ENCODE measurements around the gene TFF1. TPM values are rescaled to one million over a fixed set of nuclear protein-coding genes. Genes with fewer than 3 reads are reported as not detected.

The TFF1 gene
- total and polyA plus RNA-seq, 4 experiments from 2014 or later: not detected

GRCh38 chr21:42365770-42366169 lies 565 bp downstream of the TFF1 start:
- ChIA-PET POLR2A (ENCODE audit: partially characterized antibody) (no interaction called here), CTCF (ENCODE audit: partially characterized antibody) (no interaction called here)
- no peak overlapping the region for H3K27ac ChIP-seq (ENCODE audit: low read depth, low read length)
- no peaks in the 10 kb centered on the region for H3K36me3 Mint-ChIP-seq
- H3K9me3 ChIP-seq (ENCODE audit: control insufficient read depth in 1 of 2, low read length in 2 of 2): no peaks in the 10 kb centered on the region
- no peak for DNase-seq
- no peak overlapping the region for H3K4me3 ChIP-seq (ENCODE audit: low read length in 2 of 2)
- H3K36me3 ChIP-seq (ENCODE audit: insufficient read depth, low read length): no peaks in the 10 kb centered on the region
- H3K4me3 Mint-ChIP-seq: no peak overlapping the region
- intact Hi-C loops (cut with micrococcal nuclease): no loop called here
- peaks cover 1 to 2% of the 10 kb centered on the region in 2 donors for H3K27me3 Mint-ChIP-seq
- H3K9me3 Mint-ChIP-seq: no peaks in the 10 kb centered on the region
- H3K4me1 Mint-ChIP-seq: no peaks in the 10 kb centered on the region
- no peaks in the 10 kb centered on the region for H3K4me1 ChIP-seq (ENCODE audit: insufficient read depth, low read length)
- no peaks in the 10 kb centered on the region for H3K27me3 ChIP-seq (ENCODE audit: insufficient read depth, low read length)
- H3K27ac Mint-ChIP-seq: no peak overlapping the region

GRCh38 chr21:42364304-42364865 lies 1.9 kb downstream of the TFF1 start:
- Histone ChIP-seq H3K9me3 (ENCODE audit: control insufficient read depth in 1 of 2, low read length in 2 of 2) (no peaks in the 10 kb centered on the region), H3K27me3 (ENCODE audit: insufficient read depth, low read length) (no peaks in the 10 kb centered on the region), H3K4me3 (ENCODE audit: low read length in 2 of 2) (no peak overlapping the region), H3K27ac (ENCODE audit: low read depth, low read length) (no peak overlapping the region), H3K36me3 (ENCODE audit: insufficient read depth, low read length) (no peaks in the 10 kb centered on the region), H3K4me1 (ENCODE audit: insufficient read depth, low read length) (no peaks in the 10 kb centered on the region)
- no peak overlapping the region for H3K4me3 Mint-ChIP-seq
- ChIA-PET CTCF (ENCODE audit: partially characterized antibody) (no interaction called here), POLR2A (ENCODE audit: partially characterized antibody) (no interaction called here)
- H3K4me1 Mint-ChIP-seq: no peaks in the 10 kb centered on the region
- no peak overlapping the region for H3K27ac Mint-ChIP-seq
- DNase-seq: no peak
- no peaks in the 10 kb centered on the region for H3K36me3 Mint-ChIP-seq
- H3K27me3 Mint-ChIP-seq: peaks cover 1 to 2% of the 10 kb centered on the region in 2 donors
- intact Hi-C loops (cut with micrococcal nuclease): no loop called here
- H3K9me3 Mint-ChIP-seq: peaks cover 0 to 2% (median 0%) of the 10 kb centered on the region in 8 donors

- Mint-ChIP-seq H3K27me3 (peaks cover 2 to 4% of the 10 kb centered on the region in 2 donors), H3K27ac (no peak overlapping the region), H3K36me3 (no peaks in the 10 kb centered on the region), H3K9me3 (peaks cover 0 to 2% (median 0%) of the 10 kb centered on the region in 8 donors), H3K4me3 (no peak overlapping the region), H3K4me1 (no peaks in the 10 kb centered on the region)
- Histone ChIP-seq H3K9me3 (ENCODE audit: control insufficient read depth in 1 of 2, low read length in 2 of 2) (no peaks in the 10 kb centered on the region), H3K4me3 (ENCODE audit: low read length in 2 of 2) (no peak overlapping the region), H3K36me3 (ENCODE audit: insufficient read depth, low read length) (no peaks in the 10 kb centered on the region), H3K27ac (ENCODE audit: low read depth, low read length) (no peak overlapping the region), H3K4me1 (ENCODE audit: insufficient read depth, low read length) (no peaks in the 10 kb centered on the region), H3K27me3 (ENCODE audit: insufficient read depth, low read length) (no peaks in the 10 kb centered on the region)
- intact Hi-C loops (cut with micrococcal nuclease): no loop called here
- POLR2A ChIA-PET (ENCODE audit: partially characterized antibody): interaction anchor here (0.7 kb wide), 1 partner anchor 133 kb away, joined by 3 read pairs; no protein-coding TSS in a partner anchor
- no peak for DNase-seq
- CTCF ChIA-PET (ENCODE audit: partially characterized antibody): no interaction called here
These were observed 3.0 kb downstream of the TFF1 start for GRCh38 chr21:42363312-42363711.

GRCh38 chr21:42362700-42363099 lies 3.6 kb downstream of the TFF1 start:
- no peaks in the 10 kb centered on the region for H3K9me3 ChIP-seq (ENCODE audit: control insufficient read depth in 1 of 2, low read length in 2 of 2)

GRCh38 chr21:42362198-42362597 lies 4.1 kb downstream of the TFF1 start:
- POLR2A ChIA-PET (ENCODE audit: partially characterized antibody): interaction anchor here (0.7 to 1.4 kb wide), 2 partner anchors 24 to 59 kb away, joined by 3 read pairs; no protein-coding TSS in a partner anchor
- H3K4me3 ChIP-seq (ENCODE audit: low read length in 2 of 2): no peak overlapping the region
- intact Hi-C loops (cut with micrococcal nuclease): no loop called here

More at GRCh38 chr21:42362700-42363099, 3.6 kb downstream of the TFF1 start:
- intact Hi-C loops (cut with micrococcal nuclease): no loop called here
- H3K27me3 ChIP-seq (ENCODE audit: insufficient read depth, low read length): no peaks in the 10 kb centered on the region
- H3K4me3 ChIP-seq (ENCODE audit: low read length in 2 of 2): no peak overlapping the region
- Mint-ChIP-seq H3K27ac (no peak overlapping the region), H3K9me3 (peaks cover 0 to 2% (median 0%) of the 10 kb centered on the region in 8 donors), H3K4me3 (no peak overlapping the region), H3K27me3 (peaks cover 2 to 4% of the 10 kb centered on the region in 2 donors), H3K36me3 (no peaks in the 10 kb centered on the region), H3K4me1 (no peaks in the 10 kb centered on the region)
- ChIA-PET POLR2A (ENCODE audit: partially characterized antibody) (interaction anchor here (0.7 kb wide), 1 partner anchor 58 kb away, joined by 3 read pairs; no protein-coding TSS in a partner anchor), CTCF (ENCODE audit: partially characterized antibody) (no interaction called here)
- DNase-seq: no peak
- no peaks in the 10 kb centered on the region for H3K36me3 ChIP-seq (ENCODE audit: insufficient read depth, low read length)
- H3K4me1 ChIP-seq (ENCODE audit: insufficient read depth, low read length): no peaks in the 10 kb centered on the region
- no peak overlapping the region for H3K27ac ChIP-seq (ENCODE audit: low read depth, low read length)

GRCh38 chr21:42361286-42361685 lies 5.0 kb downstream of the TFF1 start:
- Histone ChIP-seq H3K27me3 (ENCODE audit: insufficient read depth, low read length) (no peaks in the 10 kb centered on the region), H3K9me3 (ENCODE audit: control insufficient read depth in 1 of 2, low read length in 2 of 2) (no peaks in the 10 kb centered on the region), H3K36me3 (ENCODE audit: insufficient read depth, low read length) (no peaks in the 10 kb centered on the region), H3K4me1 (ENCODE audit: insufficient read depth, low read length) (no peaks in the 10 kb centered on the region), H3K27ac (ENCODE audit: low read depth, low read length) (no peak overlapping the region), H3K4me3 (ENCODE audit: low read length in 2 of 2) (no peak overlapping the region)
- peaks cover 2 to 4% of the 10 kb centered on the region in 2 donors for H3K27me3 Mint-ChIP-seq
- no peak overlapping the region for H3K27ac Mint-ChIP-seq
- POLR2A ChIA-PET (ENCODE audit: partially characterized antibody): interaction anchor here (0.8 to 1.4 kb wide), 3 partner anchors 23 to 87 kb away, joined by 3 to 4 read pairs (median 3); no protein-coding TSS in a partner anchor
- H3K36me3 Mint-ChIP-seq: no peaks in the 10 kb centered on the region
- no peak overlapping the region for H3K4me3 Mint-ChIP-seq
- peaks cover 0 to 12% (median 4%) of the 10 kb centered on the region in 8 donors for H3K9me3 Mint-ChIP-seq
- H3K4me1 Mint-ChIP-seq: no peaks in the 10 kb centered on the region
- CTCF ChIA-PET (ENCODE audit: partially characterized antibody): interaction anchor here (1.0 to 1.6 kb wide), 4 partner anchors 13 to 89 kb away, joined by 3 to 5 read pairs (median 3); no protein-coding TSS in a partner anchor
- no peak for DNase-seq
- intact Hi-C loops (cut with micrococcal nuclease): no loop called here

More at GRCh38 chr21:42362198-42362597, 4.1 kb downstream of the TFF1 start:
- H3K27me3 ChIP-seq (ENCODE audit: insufficient read depth, low read length): no peaks in the 10 kb centered on the region
- H3K27ac Mint-ChIP-seq: no peak overlapping the region
- H3K4me1 Mint-ChIP-seq: no peaks in the 10 kb centered on the region
- H3K36me3 Mint-ChIP-seq: no peaks in the 10 kb centered on the region
- H3K9me3 Mint-ChIP-seq: peaks cover 0 to 4% (median 0%) of the 10 kb centered on the region in 8 donors
- no peak for DNase-seq
- H3K4me1 ChIP-seq (ENCODE audit: insufficient read depth, low read length): no peaks in the 10 kb centered on the region
- peaks cover 2 to 4% of the 10 kb centered on the region in 2 donors for H3K27me3 Mint-ChIP-seq
- H3K27ac ChIP-seq (ENCODE audit: low read depth, low read length): no peak overlapping the region
- CTCF ChIA-PET (ENCODE audit: partially characterized antibody): interaction anchor here (1.0 kb wide), 1 partner anchor 12 kb away, joined by 3 read pairs; no protein-coding TSS in a partner anchor
- no peaks in the 10 kb centered on the region for H3K36me3 ChIP-seq (ENCODE audit: insufficient read depth, low read length)
- no peaks in the 10 kb centered on the region for H3K9me3 ChIP-seq (ENCODE audit: control insufficient read depth in 1 of 2, low read length in 2 of 2)
- no peak overlapping the region for H3K4me3 Mint-ChIP-seq

GRCh38 chr21:42360317-42360716 lies 6.0 kb downstream of the TFF1 start:
- Histone ChIP-seq H3K27ac (ENCODE audit: low read depth, low read length) (no peak overlapping the region), H3K9me3 (ENCODE audit: control insufficient read depth in 1 of 2, low read length in 2 of 2) (no peaks in the 10 kb centered on the region), H3K4me3 (ENCODE audit: low read length in 2 of 2) (no peak overlapping the region), H3K36me3 (ENCODE audit: insufficient read depth, low read length) (no peaks in the 10 kb centered on the region), H3K4me1 (ENCODE audit: insufficient read depth, low read length) (no peaks in the 10 kb centered on the region), H3K27me3 (ENCODE audit: insufficient read depth, low read length) (no peaks in the 10 kb centered on the region)
- intact Hi-C loops (cut with micrococcal nuclease): no loop called here
- Mint-ChIP-seq H3K36me3 (peaks cover 0 to 4% of the 10 kb centered on the region in 2 donors), H3K9me3 (peaks cover 0 to 17% (median 8%) of the 10 kb centered on the region in 8 donors), H3K4me1 (no peaks in the 10 kb centered on the region), H3K4me3 (no peak overlapping the region), H3K27me3 (peaks cover 2 to 4% of the 10 kb centered on the region in 2 donors), H3K27ac (no peak overlapping the region)
- no peak for DNase-seq
- POLR2A ChIA-PET (ENCODE audit: partially characterized antibody): interaction anchor here (1.1 to 1.3 kb wide), 2 partner anchors 42 to 153 kb away, joined by 4 read pairs; partner anchors contain the start of gene SLC37A1
- CTCF ChIA-PET (ENCODE audit: partially characterized antibody): interaction anchor here (1.0 to 1.6 kb wide), 3 partner anchors 21 to 90 kb away, joined by 3 to 5 read pairs (median 3); no protein-coding TSS in a partner anchor

All from CD4-positive, alpha-beta memory T cell (primary cell).